Measurements from ENCODE around the gene DNMT3A.

DNMT3A gene

GRCh38 chr2:25372405-25373268, 30.9 kb upstream of the DNMT3A start:
- no peak for DNase-seq

GRCh38 chr2:25371253-25372241, 29.8 kb upstream of the DNMT3A start:
- no peak for DNase-seq

- DNase-seq = no peak
Measured at GRCh38 chr2:25369876-25370275, 28.2 kb upstream of the DNMT3A start.

- no peak for DNase-seq
Measured at GRCh38 chr2:25369439-25369838, 27.7 kb upstream of the DNMT3A start.

- DNase-seq = no peak
Measured at GRCh38 chr2:25368660-25369059, 26.9 kb upstream of the DNMT3A start.

GRCh38 chr2:25367296-25367695, 25.6 kb upstream of the DNMT3A start:
- DNase-seq = no peak

- DNase-seq = no peak
Measured at GRCh38 chr2:25366629-25367028, 24.9 kb upstream of the DNMT3A start.

GRCh38 chr2:25365241-25365640, 23.5 kb upstream of the DNMT3A start:
- DNase-seq = no peak

- DNase-seq = no peak
Measured at GRCh38 chr2:25363733-25364132, 22.0 kb upstream of the DNMT3A start.

GRCh38 chr2:25362434-25363145, 20.9 kb upstream of the DNMT3A start:
- no peak for DNase-seq

- peak; percentile 74 for DNase-seq
Measured at GRCh38 chr2:25362049-25362433, 20.3 kb upstream of the DNMT3A start.

GRCh38 chr2:25361261-25362048, 19.7 kb upstream of the DNMT3A start:
- no peak for DNase-seq

- DNase-seq = no peak
Measured at GRCh38 chr2:25358836-25359235, 17.1 kb upstream of the DNMT3A start.

- DNase-seq = no peak
Measured at GRCh38 chr2:25358249-25358815, 16.6 kb upstream of the DNMT3A start.

- DNase-seq = no peak
Measured at GRCh38 chr2:25356088-25356487, 14.4 kb upstream of the DNMT3A start.

- DNase-seq = no peak
Measured at GRCh38 chr2:25355270-25355669, 13.5 kb upstream of the DNMT3A start.

- no peak for DNase-seq
Measured at GRCh38 chr2:25354116-25354515, 12.4 kb upstream of the DNMT3A start.

- no peak for DNase-seq
Measured at GRCh38 chr2:25349397-25349796, 7.7 kb upstream of the DNMT3A start.

GRCh38 chr2:25347846-25348245, 6.1 kb upstream of the DNMT3A start:
- no peak for DNase-seq

- DNase-seq = no peak
Measured at GRCh38 chr2:25347205-25347815, 5.6 kb upstream of the DNMT3A start.

- DNase-seq = no peak
Measured at GRCh38 chr2:25343187-25343825, 1.6 kb upstream of the DNMT3A start.
